ENCODE results near the gene OR6S1. TPM values are rescaled to one million over a fixed set of nuclear protein-coding genes. Genes with fewer than 3 reads are reported as not detected.

OR6S1 gene
- total RNA-seq, 1 experiment from 2014 or later = not detected

DNA sequence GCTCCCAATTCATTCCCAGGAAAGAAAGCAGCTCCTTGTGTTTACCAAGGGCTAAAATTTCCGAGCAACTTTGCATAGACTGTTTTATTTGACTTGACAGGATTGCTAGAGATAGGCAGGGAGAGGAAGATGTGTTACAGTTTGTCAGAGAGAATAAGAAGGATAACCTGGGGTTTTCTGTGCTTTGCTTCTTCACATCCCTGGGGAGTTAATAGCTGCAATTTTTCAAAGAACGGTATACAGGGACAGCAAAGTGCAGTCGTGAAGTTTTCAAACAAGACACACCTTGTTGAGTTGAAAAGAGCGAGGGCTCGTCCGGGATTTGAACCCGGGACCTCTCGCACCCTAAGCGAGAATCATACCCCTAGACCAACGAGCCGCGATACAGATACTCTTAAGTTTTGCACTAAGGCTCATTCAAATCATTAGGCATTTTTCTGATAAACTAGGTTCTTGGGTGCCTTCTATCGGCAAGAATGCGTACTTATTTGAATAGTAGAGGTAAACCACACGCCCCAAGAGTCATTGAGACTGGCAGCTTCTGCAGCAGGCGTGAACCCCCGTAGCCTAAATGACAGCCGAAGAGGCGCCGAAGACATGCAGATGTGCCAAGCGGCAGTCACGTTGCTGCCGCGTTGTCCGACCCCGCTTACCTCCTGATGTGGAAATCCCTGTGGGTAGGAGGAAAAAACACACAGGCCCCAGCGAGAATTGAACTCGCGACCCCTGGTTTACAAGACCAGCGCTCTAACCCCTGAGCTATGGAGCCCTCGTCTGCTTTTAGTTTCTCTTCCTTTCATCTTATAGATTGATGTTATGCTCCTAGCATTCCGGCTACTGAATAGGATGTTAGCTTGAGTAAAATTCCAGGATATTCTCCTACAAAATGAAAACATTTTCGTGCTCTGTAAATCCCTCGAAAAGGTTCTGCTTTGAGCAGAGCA, 28.1 kb downstream of the OR6S1 start:
- H3K4me3 Mint-ChIP-seq = no peak overlapping the region
- ChIA-PET POLR2A (interaction anchor here (0.8 to 1.6 kb wide), 5 partner anchors 10 to 281 kb away, joined by 3 to 7 read pairs (median 4); partner anchors contain the start of gene PARP2), CTCF (interaction anchor here (0.6 to 3.0 kb wide), 30 partner anchors 9 to 285 kb away, joined by 3 to 26 read pairs (median 4); partner anchors contain the start of genes APEX1, KLHL33, OSGEP and PARP2)
- ATAC-seq (peak; percentile 82), DNase-seq (ENCODE audit: low spot score) (peak; percentile 83)
- no peaks in the 10 kb centered on the region for H3K9me3 Mint-ChIP-seq
- H3K4me1 Mint-ChIP-seq = peaks cover 11% of the 10 kb centered on the region
- H3K36me3 Mint-ChIP-seq = no peaks in the 10 kb centered on the region
- no peaks in the 10 kb centered on the region for H3K27me3 Mint-ChIP-seq (ENCODE audit: low read depth)
- H3K27ac Mint-ChIP-seq = no peak overlapping the region
- TF ChIP-seq SMAD3 (CRISPR knock-in tag; IDR thresholded peaks at IDR 0.05; ENCODE audit: borderline replicate concordance) = no peak
- peak; percentile 15; the same call in 1 of the 2 replicates for TF ChIP-seq ARID4B (CRISPR knock-in tag; IDR thresholded peaks at IDR 0.05; ENCODE audit: borderline replicate concordance)
- TF ChIP-seq ZNF423 (CRISPR knock-in tag; IDR thresholded peaks at IDR 0.05) = no peak
- no peak; the same call in 1 of the 2 replicates for TF ChIP-seq USF2 (CRISPR knock-in tag; IDR thresholded peaks at IDR 0.05)
- TF ChIP-seq TP53 (CRISPR knock-in tag; IDR thresholded peaks at IDR 0.05) = 0 out of 2 replicates have a peak, but pooled peaks have one; percentile 27
- TF ChIP-seq, protein P1, sequence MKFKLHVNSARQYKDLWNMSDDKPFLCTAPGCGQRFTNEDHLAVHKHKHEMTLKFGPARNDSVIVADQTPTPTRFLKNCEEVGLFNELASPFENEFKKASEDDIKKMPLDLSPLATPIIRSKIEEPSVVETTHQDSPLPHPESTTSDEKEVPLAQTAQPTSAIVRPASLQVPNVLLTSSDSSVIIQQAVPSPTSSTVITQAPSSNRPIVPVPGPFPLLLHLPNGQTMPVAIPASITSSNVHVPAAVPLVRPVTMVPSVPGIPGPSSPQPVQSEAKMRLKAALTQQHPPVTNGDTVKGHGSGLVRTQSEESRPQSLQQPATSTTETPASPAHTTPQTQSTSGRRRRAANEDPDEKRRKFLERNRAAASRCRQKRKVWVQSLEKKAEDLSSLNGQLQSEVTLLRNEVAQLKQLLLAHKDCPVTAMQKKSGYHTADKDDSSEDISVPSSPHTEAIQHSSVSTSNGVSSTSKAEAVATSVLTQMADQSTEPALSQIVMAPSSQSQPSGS (CRISPR knock-in tag; IDR thresholded peaks at IDR 0.05; ENCODE audit: borderline replicate concordance, low read depth) = no peak
- TF ChIP-seq, protein P2, sequence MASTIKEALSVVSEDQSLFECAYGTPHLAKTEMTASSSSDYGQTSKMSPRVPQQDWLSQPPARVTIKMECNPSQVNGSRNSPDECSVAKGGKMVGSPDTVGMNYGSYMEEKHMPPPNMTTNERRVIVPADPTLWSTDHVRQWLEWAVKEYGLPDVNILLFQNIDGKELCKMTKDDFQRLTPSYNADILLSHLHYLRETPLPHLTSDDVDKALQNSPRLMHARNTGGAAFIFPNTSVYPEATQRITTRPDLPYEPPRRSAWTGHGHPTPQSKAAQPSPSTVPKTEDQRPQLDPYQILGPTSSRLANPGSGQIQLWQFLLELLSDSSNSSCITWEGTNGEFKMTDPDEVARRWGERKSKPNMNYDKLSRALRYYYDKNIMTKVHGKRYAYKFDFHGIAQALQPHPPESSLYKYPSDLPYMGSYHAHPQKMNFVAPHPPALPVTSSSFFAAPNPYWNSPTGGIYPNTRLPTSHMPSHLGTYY (CRISPR knock-in tag; IDR thresholded peaks at IDR 0.05) = peak; percentile 81; the same call in 1 of the 2 replicates
- TF ChIP-seq ZBTB21 (CRISPR knock-in tag; IDR thresholded peaks at IDR 0.05; ENCODE audit: borderline replicate concordance) = no peak
- TF ChIP-seq, protein P3, sequence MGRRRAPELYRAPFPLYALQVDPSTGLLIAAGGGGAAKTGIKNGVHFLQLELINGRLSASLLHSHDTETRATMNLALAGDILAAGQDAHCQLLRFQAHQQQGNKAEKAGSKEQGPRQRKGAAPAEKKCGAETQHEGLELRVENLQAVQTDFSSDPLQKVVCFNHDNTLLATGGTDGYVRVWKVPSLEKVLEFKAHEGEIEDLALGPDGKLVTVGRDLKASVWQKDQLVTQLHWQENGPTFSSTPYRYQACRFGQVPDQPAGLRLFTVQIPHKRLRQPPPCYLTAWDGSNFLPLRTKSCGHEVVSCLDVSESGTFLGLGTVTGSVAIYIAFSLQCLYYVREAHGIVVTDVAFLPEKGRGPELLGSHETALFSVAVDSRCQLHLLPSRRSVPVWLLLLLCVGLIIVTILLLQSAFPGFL (CRISPR knock-in tag; IDR thresholded peaks at IDR 0.05; ENCODE audit: borderline replicate concordance) = no peak
- TF ChIP-seq, protein P4, sequence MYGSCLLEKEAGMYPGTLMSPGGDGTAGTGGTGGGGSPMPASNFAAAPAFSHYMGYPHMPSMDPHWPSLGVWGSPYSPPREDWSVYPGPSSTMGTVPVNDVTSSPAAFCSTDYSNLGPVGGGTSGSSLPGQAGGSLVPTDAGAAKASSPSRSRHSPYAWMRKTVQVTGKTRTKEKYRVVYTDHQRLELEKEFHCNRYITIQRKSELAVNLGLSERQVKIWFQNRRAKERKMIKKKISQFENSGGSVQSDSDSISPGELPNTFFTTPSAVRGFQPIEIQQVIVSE (CRISPR knock-in tag; IDR thresholded peaks at IDR 0.05; ENCODE audit: borderline replicate concordance) = no peak
- no peak for TF ChIP-seq AFF4 (CRISPR knock-in tag; IDR thresholded peaks at IDR 0.05; ENCODE audit: borderline replicate concordance)
- TF ChIP-seq NFATC4 (CRISPR knock-in tag; IDR thresholded peaks at IDR 0.05) = peak; percentile 78; the same call in 1 of the 2 replicates
- peak; percentile 94 for TF ChIP-seq TEAD4 (CRISPR knock-in tag; IDR thresholded peaks at IDR 0.05)
- TF ChIP-seq, protein P5, sequence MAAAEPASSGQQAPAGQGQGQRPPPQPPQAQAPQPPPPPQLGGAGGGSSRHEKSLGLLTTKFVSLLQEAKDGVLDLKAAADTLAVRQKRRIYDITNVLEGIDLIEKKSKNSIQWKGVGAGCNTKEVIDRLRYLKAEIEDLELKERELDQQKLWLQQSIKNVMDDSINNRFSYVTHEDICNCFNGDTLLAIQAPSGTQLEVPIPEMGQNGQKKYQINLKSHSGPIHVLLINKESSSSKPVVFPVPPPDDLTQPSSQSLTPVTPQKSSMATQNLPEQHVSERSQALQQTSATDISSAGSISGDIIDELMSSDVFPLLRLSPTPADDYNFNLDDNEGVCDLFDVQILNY (CRISPR knock-in tag; IDR thresholded peaks at IDR 0.05) = no peak
- TF ChIP-seq KAT7 (CRISPR knock-in tag; IDR thresholded peaks at IDR 0.05; ENCODE audit: borderline replicate concordance) = no peak
